Activated CD4-positive, CD25-positive, alpha-beta regulatory T cell (primary cell): ENCODE results near the gene PLD2.

Experiments
- DNase-seq, 4 experiments: peaks; one replicate each; lab custom pipeline; 2025; lab: John Stamatoyannopoulos, UW

The PLD2 gene

GRCh38 chr17:4833941-4834680 lies 27.2 kb downstream of the PLD2 start:
- no peak for DNase-seq

GRCh38 chr17:4834681-4835020 lies 27.7 kb downstream of the PLD2 start:
- no peak for DNase-seq

DNA sequence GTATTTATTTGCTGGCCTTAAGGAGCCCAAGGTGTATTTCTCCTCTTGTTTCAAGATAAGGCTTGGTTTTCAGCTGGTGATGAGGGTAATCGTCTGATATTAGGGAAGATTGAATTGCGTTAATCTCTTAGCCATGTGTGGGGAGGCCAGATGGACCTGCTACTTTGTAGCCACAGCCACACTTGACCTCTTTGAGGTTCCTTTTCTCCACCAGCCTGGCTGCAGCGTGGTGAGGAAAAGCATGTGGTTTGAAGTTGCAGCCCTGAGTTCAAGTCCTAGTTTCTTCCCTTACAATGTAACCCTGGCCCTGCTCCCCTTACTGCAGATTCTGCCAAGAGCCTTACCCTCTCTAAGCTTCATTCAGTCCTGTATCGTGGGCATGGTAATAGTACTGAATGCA lies 29.3 kb downstream of the PLD2 start:
- DNase-seq, result no peak

GRCh38 chr17:4837471-4838308 lies 30.7 kb downstream of the PLD2 start:
- DNase-seq, result no peak

DNA sequence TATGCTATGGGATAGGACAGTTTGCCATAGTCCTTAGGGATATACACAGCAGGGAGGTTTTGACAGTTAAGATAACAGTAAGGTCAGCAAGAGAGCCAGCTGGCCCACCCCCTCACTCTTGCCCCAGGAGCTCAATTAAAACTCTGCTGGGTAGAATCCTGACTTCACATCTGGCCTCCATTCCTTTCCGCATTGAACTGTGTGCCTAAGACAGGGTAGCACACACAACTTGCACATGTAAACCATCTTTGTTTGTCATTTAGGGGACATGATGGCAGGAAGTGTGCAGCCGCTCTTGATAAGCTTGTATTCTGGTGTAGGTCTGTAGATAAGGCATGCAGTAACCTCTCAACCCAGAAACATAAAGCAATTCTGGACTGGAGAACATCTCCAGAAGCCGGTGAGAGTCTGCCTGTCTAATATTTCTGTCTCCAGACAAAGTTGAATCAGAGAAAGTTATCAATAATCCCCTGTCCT lies 31.4 kb downstream of the PLD2 start:
- DNase-seq, result no peak

GRCh38 chr17:4839221-4839620 lies 32.3 kb downstream of the PLD2 start:
- no peak for DNase-seq

DNA sequence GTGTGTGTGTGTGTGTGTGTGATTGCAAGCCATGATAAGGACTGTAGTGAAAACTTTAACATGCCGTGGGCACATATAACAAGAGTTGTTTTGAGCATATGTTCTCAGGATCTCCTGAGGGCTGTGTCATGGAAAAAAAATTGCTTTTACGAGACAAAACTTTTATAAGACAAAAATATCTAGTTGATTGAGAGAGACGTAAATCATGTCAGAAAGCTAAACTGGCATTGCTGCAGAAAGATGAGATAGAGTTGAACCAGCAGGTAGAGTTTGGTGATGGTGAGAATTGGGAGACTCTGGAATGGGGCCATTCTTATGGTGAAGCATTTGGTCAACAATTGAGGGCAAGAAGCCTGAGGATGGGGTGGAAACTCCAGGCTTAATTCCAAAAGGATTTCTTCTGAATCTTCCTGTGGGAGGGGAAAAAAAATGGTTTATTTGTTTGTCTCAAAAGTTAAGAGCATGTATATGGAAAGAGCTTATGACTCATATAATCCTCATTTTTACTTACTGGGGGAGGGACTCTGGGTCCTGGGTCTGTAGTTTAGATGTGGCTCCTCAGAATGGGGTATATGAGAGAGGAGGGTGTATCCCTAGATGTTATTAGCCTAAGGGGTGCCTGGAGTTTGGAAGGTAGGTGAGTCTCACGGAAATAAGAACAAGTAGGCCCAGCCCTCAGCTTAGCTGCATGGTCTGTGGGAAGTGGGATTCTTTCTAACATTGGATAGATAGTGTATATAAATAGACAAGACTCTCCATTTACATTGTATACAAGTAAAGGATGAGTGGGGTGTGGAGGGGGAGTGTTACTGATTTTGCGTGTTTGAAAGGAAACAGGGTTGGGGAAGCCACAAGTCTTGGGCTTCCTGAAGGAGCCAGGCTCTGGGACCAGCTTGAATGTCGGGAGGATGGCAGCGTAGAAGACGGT lies 33.3 kb downstream of the PLD2 start:
- DNase-seq, result no peak

DNA sequence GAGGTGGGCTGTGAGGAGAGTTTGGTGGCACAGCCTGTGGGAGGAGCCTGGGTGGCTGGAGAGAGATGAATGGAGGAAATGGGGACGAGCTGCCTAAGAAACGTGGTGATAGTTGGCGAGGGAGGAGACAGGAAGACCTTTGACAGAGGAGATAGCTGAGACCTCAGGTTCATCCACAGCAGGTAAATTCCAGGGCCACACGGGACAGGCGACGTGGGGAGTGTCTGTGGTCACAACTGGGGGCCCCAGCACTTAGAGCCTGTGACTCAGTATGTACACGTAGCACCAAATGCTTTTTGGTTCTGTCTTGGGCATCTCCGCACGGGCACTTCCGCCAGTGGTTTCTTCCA lies 33.9 kb downstream of the PLD2 start:
- DNase-seq, result no peak

GRCh38 chr17:4842376-4842775 lies 35.4 kb downstream of the PLD2 start:
- DNase-seq, result no peak

- no peak for DNase-seq
Measured at GRCh38 chr17:4843321-4844000, 36.5 kb downstream of the PLD2 start.

DNA sequence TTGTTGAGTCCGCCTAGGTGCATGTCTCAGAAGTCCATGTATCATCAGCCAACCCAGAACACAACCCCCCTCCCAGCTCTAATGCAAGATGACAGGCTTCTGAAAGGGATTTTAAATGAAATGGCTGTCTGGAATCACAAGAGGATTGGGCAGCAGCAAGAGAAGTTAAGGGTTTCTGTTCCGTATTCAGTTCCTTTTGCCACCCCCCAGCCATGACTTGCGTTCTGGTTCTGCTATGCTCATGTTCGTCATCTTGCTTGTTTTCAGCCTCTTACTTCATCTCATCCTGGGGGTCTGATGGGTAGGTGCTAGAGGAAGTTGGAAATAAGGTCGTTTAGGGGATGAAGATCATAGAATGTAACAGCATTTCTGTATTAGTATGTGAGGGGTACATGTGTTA lies 38.2 kb downstream of the PLD2 start:
- DNase-seq, result no peak

DNA sequence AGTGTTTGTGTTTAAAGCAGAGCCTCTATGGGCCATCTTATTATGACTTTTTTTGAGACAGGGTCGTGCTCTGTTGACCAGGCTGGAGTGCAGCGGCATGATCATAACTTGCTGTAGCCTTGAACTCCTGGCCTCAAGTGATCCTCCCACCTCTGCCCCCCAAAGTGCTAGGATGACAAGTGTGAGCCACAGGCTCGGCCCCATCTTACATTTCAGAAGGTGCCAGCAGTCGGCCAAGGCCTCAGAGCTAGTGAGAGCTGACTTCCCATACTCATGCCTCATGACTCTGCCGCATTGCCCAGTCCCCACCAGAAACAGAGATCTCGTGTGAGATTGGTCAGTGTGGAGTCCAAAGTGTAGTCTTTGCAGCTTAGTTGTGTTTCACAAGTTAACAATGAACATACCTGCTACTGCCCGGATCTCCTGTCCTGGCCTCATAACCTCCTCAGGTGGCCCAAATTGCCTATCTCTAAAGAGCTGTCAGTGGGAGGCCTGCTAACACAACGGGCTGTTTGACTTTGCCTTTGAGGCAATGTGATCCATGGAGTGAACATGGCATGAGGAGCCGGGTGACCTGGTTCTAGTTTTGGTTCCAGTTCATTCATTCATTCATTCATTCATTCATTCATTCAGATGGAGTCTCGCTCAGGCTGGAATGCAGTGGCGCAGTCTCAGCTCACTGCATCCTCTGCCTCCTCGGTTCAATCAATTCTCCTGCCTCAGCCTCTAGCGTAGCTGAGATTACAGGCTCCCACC lies 39.9 kb downstream of the PLD2 start:
- DNase-seq, result no peak

DNA sequence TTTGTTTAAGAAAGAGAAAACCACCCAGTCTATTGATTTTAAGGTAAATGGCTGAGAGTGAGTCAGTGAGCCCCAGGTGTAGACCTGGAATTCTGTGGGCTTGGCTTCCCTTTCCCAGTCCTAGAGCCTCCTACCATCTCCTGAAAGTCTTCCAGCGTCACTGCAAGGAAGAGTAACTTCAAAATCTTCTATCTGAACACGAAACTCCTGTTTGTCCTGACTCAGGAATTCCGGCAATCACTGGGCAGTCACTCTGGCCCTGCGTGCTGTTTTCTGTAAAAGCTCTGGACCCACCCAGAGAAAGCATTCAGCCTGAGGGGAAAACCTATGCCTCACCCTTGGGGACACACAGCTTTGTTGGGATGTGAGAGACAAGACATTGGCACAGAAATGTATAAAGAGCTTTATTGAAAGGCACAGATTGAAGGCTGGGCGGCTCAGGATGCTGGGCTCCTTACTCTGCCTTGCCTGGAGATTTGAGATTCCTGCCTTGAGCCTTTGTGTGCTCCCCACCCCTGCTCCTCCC lies 42.1 kb downstream of the PLD2 start:
- no peak for DNase-seq

GRCh38 chr17:4850246-4850645 lies 43.3 kb downstream of the PLD2 start:
- no peak for DNase-seq

DNA sequence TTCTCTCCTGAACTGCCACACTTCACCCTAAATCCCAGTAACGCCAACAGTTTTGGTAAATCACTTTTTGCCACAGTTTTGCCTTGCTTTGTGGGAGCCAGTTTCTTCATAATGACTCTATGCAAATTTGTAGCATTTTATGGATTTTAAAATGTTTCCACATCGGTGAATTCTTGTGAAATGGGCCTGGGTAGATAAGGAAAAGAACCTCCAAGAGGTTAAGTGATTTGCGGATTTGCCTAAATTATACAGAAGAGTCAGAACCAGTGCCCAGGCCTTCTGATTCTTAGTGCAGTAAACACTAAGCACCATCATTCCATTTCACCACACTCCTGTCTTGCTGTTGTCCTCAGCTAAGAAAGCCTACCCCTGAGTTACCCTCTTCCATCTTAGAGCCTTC lies 44.1 kb downstream of the PLD2 start:
- DNase-seq, result no peak

GRCh38 chr17:4852567-4853207 lies 45.7 kb downstream of the PLD2 start:
- no peak for DNase-seq

DNA sequence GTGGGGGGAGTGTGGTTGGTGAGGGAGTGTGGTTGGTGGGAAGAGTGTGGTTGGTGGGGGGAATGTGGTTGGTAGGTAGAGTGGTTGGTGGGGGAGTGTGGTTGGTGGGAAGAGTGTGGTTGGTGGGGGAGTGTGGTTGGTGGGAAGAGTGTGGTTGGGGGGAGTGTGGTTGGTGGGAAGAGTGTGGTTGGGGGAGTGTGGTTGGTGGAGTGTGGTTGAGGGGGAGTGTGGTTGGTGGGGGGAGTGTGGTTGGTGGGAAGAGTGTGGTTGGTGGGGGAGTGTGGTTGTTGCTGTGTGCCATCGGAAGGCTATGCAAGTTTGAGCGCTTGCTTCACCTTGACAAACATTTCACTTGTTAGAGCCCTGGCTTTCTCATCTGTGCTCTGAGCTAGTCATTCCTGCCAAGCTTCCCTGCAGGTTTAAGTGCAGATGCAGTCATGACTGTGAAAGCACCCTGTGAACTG lies 46.3 kb downstream of the PLD2 start:
- DNase-seq, result no peak

- no peak for DNase-seq
Measured at GRCh38 chr17:4854111-4854681, 47.2 kb downstream of the PLD2 start.

DNA sequence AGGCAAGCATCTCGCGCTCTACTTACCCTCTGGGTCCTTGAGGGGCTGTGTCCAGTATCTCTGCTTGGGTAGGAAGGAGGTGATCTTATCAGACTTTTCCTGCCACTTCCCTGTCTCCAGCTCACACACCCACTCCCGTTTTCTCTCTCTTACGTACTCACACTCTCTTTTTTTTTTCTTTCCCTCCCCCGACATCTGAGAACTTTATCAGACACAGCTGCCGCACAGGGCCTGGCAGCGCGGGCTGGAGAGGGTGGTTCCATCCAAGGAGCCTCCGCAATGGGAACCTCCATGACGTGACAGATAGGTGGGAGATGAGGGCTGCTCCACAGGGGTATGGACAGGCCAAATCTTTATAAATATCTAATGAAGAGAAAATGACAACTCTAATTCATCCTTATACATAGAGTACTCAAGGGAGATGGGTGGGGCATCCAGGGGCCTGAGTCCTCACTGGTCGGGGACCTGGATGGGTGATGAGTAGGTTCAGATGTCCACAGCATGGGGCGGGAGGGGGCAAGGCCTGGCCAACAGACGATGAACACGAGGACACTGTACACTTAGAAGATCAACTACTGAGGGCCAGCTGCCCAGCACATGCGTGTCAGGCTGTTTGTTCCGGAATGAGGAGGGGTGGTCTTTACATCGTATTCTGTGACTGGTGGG lies 49.5 kb downstream of the PLD2 start:
- DNase-seq, result no peak
